ENCODE data around the gene BMI1. TPM values are rescaled to one million over a fixed set of nuclear protein-coding genes. Genes with fewer than 3 reads are reported as not detected.
A peak's percentile ranks its signal among the peaks of the same experiment; 100 is the strongest.

BMI1 gene
- total and polyA plus RNA-seq, 2 of the 4 experiments (the other 2 are of a cell fraction), result 19.7 to 25.8 TPM

DNA sequence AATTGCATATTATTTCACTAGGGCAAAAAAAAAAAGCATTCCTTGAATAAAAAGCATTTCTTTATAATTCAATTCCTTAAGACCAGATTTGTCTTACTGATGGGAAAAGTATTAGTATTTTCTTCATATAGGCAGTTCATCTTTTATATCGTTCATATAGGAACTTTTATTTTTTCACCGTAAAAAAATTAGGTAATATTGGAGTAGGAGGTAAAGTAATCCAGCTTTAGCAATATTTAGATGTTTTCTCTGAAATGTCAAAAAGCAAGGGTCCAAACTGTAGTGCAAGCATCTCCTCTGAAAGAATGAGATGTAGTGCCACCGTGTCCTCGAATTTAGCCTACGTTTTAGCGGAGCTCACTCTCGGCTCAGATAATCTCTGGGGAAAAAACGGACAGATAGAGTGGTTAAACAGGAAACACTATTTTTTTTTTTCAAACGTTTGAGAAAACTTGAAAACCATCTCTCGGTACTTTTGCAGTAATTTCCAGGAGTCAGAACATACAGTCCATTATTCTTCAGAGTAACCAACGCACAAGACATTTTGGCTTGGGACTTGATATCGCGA is 18.9 kb downstream of the BMI1 start:
- intact Hi-C loops (cut with micrococcal nuclease), result loop anchor here (2.0 to 5.0 kb wide), 3 partner anchors 97 to 647 kb away; partner anchors contain the start of gene PIP4K2A
- H4K20me1 ChIP-seq (ENCODE audit: insufficient read depth, low read length), result no peaks in the 10 kb centered on the region
- BruUV-seq (replicated peaks), result no TSS peak

More for the DNA sequence above, 18.9 kb downstream of the BMI1 start:
- CTCF ChIA-PET, result interaction anchor here (0.6 to 0.7 kb wide), 3 partner anchors 8 to 459 kb away, joined by 3 read pairs; no protein-coding TSS in a partner anchor
- WGBS, 2 experiments (ENCODE audit: extremely low coverage in 2 of 2, insufficient read length in 1 of 2), result 0% methylated on average over 1 of the region's 13 CpGs; no CpG with 5 or more reads in 1 of the 2 experiments
- no peaks in the 10 kb centered on the region for H3K4me1 ChIP-seq (ENCODE audit: control insufficient read depth, insufficient read depth, low read length)
- no peak overlapping the region for H2BK15ac ChIP-seq (ENCODE audit: low read depth, low read length)
- POLR2A ChIA-PET (ENCODE audit: unreplicated experiment), result interaction anchor here (0.6 kb wide), 2 partner anchors 34 to 70 kb away, joined by 3 to 4 read pairs; no protein-coding TSS in a partner anchor
- H3K27me3 ChIP-seq (ENCODE audit: control insufficient read depth, insufficient read depth, low read length), result peaks cover 67% of the 10 kb centered on the region
- no peak overlapping the region for H3K18ac ChIP-seq (ENCODE audit: low read depth, low read length)
- H3K79me1 ChIP-seq (ENCODE audit: low read depth in 1 of 2, low read length in 2 of 2), result no peaks in the 10 kb centered on the region
- H2AFZ ChIP-seq (replicated peaks; ENCODE audit: low read length, poor library complexity), result no peak overlapping the region
- in situ Hi-C loops (cut with MboI; ENCODE audit: low sequenced_read_pairs) (no loop called here), dilution Hi-C loops (cut with HindIII; ENCODE audit: low sequenced_read_pairs, unreplicated experiment) (no loop called here)
- no peak overlapping the region for H2BK5ac ChIP-seq (ENCODE audit: low read depth, low read length, poor library complexity, severe bottlenecking)
- no peak for DNase-seq
- no peak overlapping the region for H2AK9ac ChIP-seq (replicated peaks; ENCODE audit: low read depth, low read length, poor library complexity)
- ATAC-seq (ENCODE audit: low read depth), result no peak
- no peak for TF ChIP-seq CHD1 (IDR thresholded peaks at IDR 0.05; ENCODE audit: low read depth, low read length)
- no peak for TF ChIP-seq RAD21 (IDR thresholded peaks at IDR 0.05; ENCODE audit: low read length)
- TF ChIP-seq USF2 (IDR thresholded peaks at IDR 0.05; ENCODE audit: low read depth, low read length), result no peak
- TF ChIP-seq RFX5 (IDR thresholded peaks at IDR 0.05; ENCODE audit: low read depth, low read length), result no peak
- TF ChIP-seq, protein P1, sequence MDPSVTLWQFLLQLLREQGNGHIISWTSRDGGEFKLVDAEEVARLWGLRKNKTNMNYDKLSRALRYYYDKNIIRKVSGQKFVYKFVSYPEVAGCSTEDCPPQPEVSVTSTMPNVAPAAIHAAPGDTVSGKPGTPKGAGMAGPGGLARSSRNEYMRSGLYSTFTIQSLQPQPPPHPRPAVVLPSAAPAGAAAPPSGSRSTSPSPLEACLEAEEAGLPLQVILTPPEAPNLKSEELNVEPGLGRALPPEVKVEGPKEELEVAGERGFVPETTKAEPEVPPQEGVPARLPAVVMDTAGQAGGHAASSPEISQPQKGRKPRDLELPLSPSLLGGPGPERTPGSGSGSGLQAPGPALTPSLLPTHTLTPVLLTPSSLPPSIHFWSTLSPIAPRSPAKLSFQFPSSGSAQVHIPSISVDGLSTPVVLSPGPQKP (IDR thresholded peaks at IDR 0.05; ENCODE audit: borderline replicate concordance, low read depth, low read length), result no peak
- TF ChIP-seq RCOR1 (IDR thresholded peaks at IDR 0.05; ENCODE audit: insufficient replicate concordance, low read length), result no peak
- no peak for TF ChIP-seq CTCF (conservative IDR thresholded peaks at IDR 0.05; ENCODE audit: low read depth, low read length)
- no peak for TF ChIP-seq MAZ (IDR thresholded peaks at IDR 0.05; ENCODE audit: borderline replicate concordance, low read depth, low read length)
- TF ChIP-seq SMC3 (IDR thresholded peaks at IDR 0.05; ENCODE audit: low read depth, low read length), result no peak
- no peak for TF ChIP-seq FOS (IDR thresholded peaks at IDR 0.05; ENCODE audit: low read depth, low read length)
- TF ChIP-seq POLR2A (IDR thresholded peaks at IDR 0.05; ENCODE audit: low read depth, low read length), result no peak
- TF ChIP-seq MAFK (IDR thresholded peaks at IDR 0.05; ENCODE audit: low read depth, low read length), result no peak
- TF ChIP-seq BHLHE40 (IDR thresholded peaks at IDR 0.05; ENCODE audit: low read depth, low read length), result no peak
- TF ChIP-seq CEBPB (IDR thresholded peaks at IDR 0.05; ENCODE audit: low read depth, low read length), result no peak
- TF ChIP-seq NFE2L2 (IDR thresholded peaks at IDR 0.05; ENCODE audit: low read depth, low read length), result no peak
- no peak for TF ChIP-seq MXI1 (IDR thresholded peaks at IDR 0.05; ENCODE audit: borderline replicate concordance, low read depth, low read length)
- H2BK120ac ChIP-seq (ENCODE audit: low read depth, low read length), result no peak overlapping the region
- H3K4me3 ChIP-seq (ENCODE audit: insufficient read depth, low read depth, low read length), result peak overlapping the region; percentile 74
- no peak overlapping the region for H3K56ac ChIP-seq (ENCODE audit: extremely low read depth, insufficient read depth, low read length)
- H3K4me2 ChIP-seq (ENCODE audit: low read depth, low read length), result peak overlapping the region; percentile 84
- H3K9me1 ChIP-seq (ENCODE audit: insufficient read depth, low read length), result no peaks in the 10 kb centered on the region
- no peak overlapping the region for H4K5ac ChIP-seq (ENCODE audit: low read depth, low read length)
- H3K27ac ChIP-seq (ENCODE audit: insufficient read depth, low read length), result no peak overlapping the region
- no peak overlapping the region for H3K4ac ChIP-seq (ENCODE audit: low read depth, low read length)
- no peak overlapping the region for H3K23ac ChIP-seq (ENCODE audit: low read depth, low read length)
- no peak overlapping the region for H4K8ac ChIP-seq (ENCODE audit: low read depth in 2 of 2, low read length in 2 of 2)
- peaks cover 14% of the 10 kb centered on the region for H3K9me3 ChIP-seq (ENCODE audit: control insufficient read depth, insufficient read depth, low read length)
- no peak overlapping the region for H3K14ac ChIP-seq (replicated peaks; ENCODE audit: low read depth, low read length)
- H3K36me3 ChIP-seq (ENCODE audit: control insufficient read depth, insufficient read depth, low read length), result no peaks in the 10 kb centered on the region
- H4K91ac ChIP-seq (ENCODE audit: insufficient read depth, low read depth, low read length), result no peak overlapping the region
- no peak overlapping the region for H3K9ac ChIP-seq (ENCODE audit: low read depth, low read length)
- no peak overlapping the region for H2BK20ac ChIP-seq (ENCODE audit: low read depth, low read length)
- no peak overlapping the region for H2AK5ac ChIP-seq (ENCODE audit: low read depth, low read length)
